SK-N-SH treated with all-trans-retinoic acid at 6 μM for 48 hours (cell line): ENCODE data around the gene SPATS2.

Experiments
- ARNTL ChIP-seq: fragments of 450-650 bp; formaldehyde crosslinking; IDR thresholded peaks from 2 replicates; pipeline ENCODE4 v1.5.0; 2020; ENCODE audit warnings: low read depth, mild to moderate bottlenecking, moderate library complexity, borderline replicate concordance
- CREB5 ChIP-seq: fragments of 250-450 bp; sonication (Bioruptor Pico); IDR thresholded peaks from 2 replicates; pipeline ENCODE4 v1.5.1; 2020; ENCODE audit warnings: low read depth, mild to moderate bottlenecking, moderate library complexity
- CSDC2 ChIP-seq: fragments of 250-450 bp; sonication (Bioruptor Pico); IDR thresholded peaks from 2 replicates; pipeline ENCODE4 v1.5.0; 2020; ENCODE audit warnings: mild to moderate bottlenecking, moderate library complexity
- CSRNP3 ChIP-seq: fragments of 250-450 bp; sonication (Bioruptor Pico); IDR thresholded peaks from 2 replicates; pipeline ENCODE4 v1.5.1; 2021; ENCODE audit warnings: mild to moderate bottlenecking, moderate library complexity
- ISL1 ChIP-seq: fragments of 250-450 bp; sonication (Bioruptor Pico); IDR thresholded peaks from 2 replicates; pipeline ENCODE4 v2.1.2; 2022; ENCODE audit warnings: mild to moderate bottlenecking, moderate library complexity
- PATZ1 ChIP-seq: fragments of 250-450 bp; sonication (Bioruptor Pico); IDR thresholded peaks from 2 replicates; pipeline ENCODE4 v1.8.0; 2020; ENCODE audit warnings: mild to moderate bottlenecking, moderate library complexity, borderline replicate concordance
- POU6F1 ChIP-seq: fragments of 250-450 bp; sonication (Bioruptor Pico); IDR thresholded peaks from 2 replicates; pipeline ENCODE4 v1.8.0; 2021; ENCODE audit warnings: low read depth, mild to moderate bottlenecking, moderate library complexity, borderline replicate concordance
- PPARA ChIP-seq: fragments of 250-450 bp; sonication (Bioruptor Pico); IDR thresholded peaks from 2 replicates; pipeline ENCODE4 v1.5.0; 2020; ENCODE audit warnings: mild to moderate bottlenecking, borderline replicate concordance
- RARB ChIP-seq: fragments of 250-450 bp; sonication (Bioruptor Pico); IDR thresholded peaks from 2 replicates; pipeline ENCODE4 v1.8.0; 2021; ENCODE audit warnings: mild to moderate bottlenecking, moderate library complexity
- SNAI2 ChIP-seq: fragments of 250-450 bp; sonication (Bioruptor Pico); IDR thresholded peaks from 2 replicates; pipeline ENCODE4 v1.5.0; 2020; ENCODE audit warnings: mild to moderate bottlenecking, moderate library complexity
- TOX ChIP-seq: fragments of 250-450 bp; sonication (Bioruptor Pico); IDR thresholded peaks from 2 replicates; pipeline ENCODE4 v1.8.0; 2021; ENCODE audit warnings: mild to moderate bottlenecking, moderate library complexity, borderline replicate concordance
- ZC3H10 ChIP-seq: fragments of 250-450 bp; sonication (Bioruptor Pico); IDR thresholded peaks from 2 replicates; pipeline ENCODE4 v1.5.1; 2021; ENCODE audit warnings: mild to moderate bottlenecking, moderate library complexity
- ZFP3 ChIP-seq: fragments of 250-450 bp; sonication (Bioruptor Pico); IDR thresholded peaks from 2 replicates; pipeline ENCODE4 v1.5.0; 2020; ENCODE audit warnings: mild to moderate bottlenecking, moderate library complexity
- ZNF565 ChIP-seq: fragments of 450-650 bp; formaldehyde crosslinking; conservative IDR thresholded peaks from 2 replicates; pipeline ENCODE4 v1.5.0; 2020; ENCODE audit warnings: low read depth, mild to moderate bottlenecking, moderate library complexity

GRCh38 chr12:49487605-49488004 lies 120.3 kb downstream of the SPATS2 start:
- TF ChIP-seq CSRNP3 (CRISPR knock-in tag) = no peak
- TF ChIP-seq SNAI2 (CRISPR knock-in tag) = no peak
- TF ChIP-seq PATZ1 (CRISPR knock-in tag) = no peak
- TF ChIP-seq ARNTL (CRISPR knock-in tag) = no peak
- TF ChIP-seq TOX = no peak
- no peak for TF ChIP-seq CREB5 (CRISPR knock-in tag)
- no peak for TF ChIP-seq ZFP3 (CRISPR knock-in tag)
- TF ChIP-seq ZNF565 (CRISPR knock-in tag) = no peak
- TF ChIP-seq ZC3H10 (CRISPR knock-in tag) = no peak
- TF ChIP-seq POU6F1 (CRISPR knock-in tag) = no peak
- no peak for TF ChIP-seq CSDC2 (CRISPR knock-in tag)
- no peak for TF ChIP-seq PPARA (CRISPR knock-in tag)
- no peak for TF ChIP-seq ISL1 (CRISPR knock-in tag)
- TF ChIP-seq RARB (CRISPR knock-in tag) = no peak
